T47D (cell line): ENCODE results near the gene HS3ST4.

Source experiments
- DNase-seq, 2 experiments: peaks; one replicate each; pipeline versions ENCODE4 v3.0.0 to v3.0.0-alpha.2; 2011 to 2012; ENCODE audit warnings: low read depth in 1 of 2, low spot score in 1 of 2
- JUND ChIP-seq: IDR thresholded peaks from 2 replicates; pipeline ENCODE4 v1.6.1; 2012; ENCODE audit warnings: low read depth
- in situ Hi-C: cut with HindIII; loops from 2 replicates; pipeline ENCODE4 v1.10.0; 2016; ENCODE audit warnings: low sequenced_read_pairs, low pct_unique_long_range_greater_than_20kb

Gene HS3ST4

GRCh38 chr16:25855818-25856217 is 164.1 kb downstream of the HS3ST4 start:
- DNase-seq: no peak
- in situ Hi-C loops: no loop called here
- TF ChIP-seq JUND: no peak

- DNase-seq: no peak
- no peak for TF ChIP-seq JUND
- in situ Hi-C loops: no loop called here
Observed at GRCh38 chr16:25859645-25860044, 167.9 kb downstream of the HS3ST4 start.

- no peak for TF ChIP-seq JUND
- in situ Hi-C loops: no loop called here
- DNase-seq: no peak
Observed at GRCh38 chr16:25867041-25867440, 175.3 kb downstream of the HS3ST4 start.

- DNase-seq: no peak
- in situ Hi-C loops: no loop called here
- TF ChIP-seq JUND: no peak
Observed at GRCh38 chr16:25868106-25868505, 176.3 kb downstream of the HS3ST4 start.

GRCh38 chr16:25868706-25869370 is 177.1 kb downstream of the HS3ST4 start:
- DNase-seq: no peak
- in situ Hi-C loops: no loop called here
- TF ChIP-seq JUND: no peak

- in situ Hi-C loops: no loop called here
- no peak for TF ChIP-seq JUND
- no peak for DNase-seq
Observed at GRCh38 chr16:25872369-25873070, 180.8 kb downstream of the HS3ST4 start.

GRCh38 chr16:25874196-25874595 is 182.4 kb downstream of the HS3ST4 start:
- in situ Hi-C loops: no loop called here
- no peak for DNase-seq
- TF ChIP-seq JUND: no peak

GRCh38 chr16:25875956-25876598 is 184.3 kb downstream of the HS3ST4 start:
- no peak for DNase-seq
- in situ Hi-C loops: no loop called here
- no peak for TF ChIP-seq JUND

GRCh38 chr16:25877103-25877502 is 185.3 kb downstream of the HS3ST4 start:
- DNase-seq: no peak
- in situ Hi-C loops: no loop called here
- no peak for TF ChIP-seq JUND

- in situ Hi-C loops: no loop called here
- TF ChIP-seq JUND: no peak
- DNase-seq: no peak
Observed at GRCh38 chr16:25886598-25886997, 194.8 kb downstream of the HS3ST4 start.

- TF ChIP-seq JUND: no peak
- in situ Hi-C loops: no loop called here
- no peak for DNase-seq
Observed at GRCh38 chr16:25888868-25889267, 197.1 kb downstream of the HS3ST4 start.

- in situ Hi-C loops: no loop called here
- TF ChIP-seq JUND: no peak
- DNase-seq: peak in 1 of 2 experiments; percentile 1
Observed at GRCh38 chr16:25893332-25893731, 201.6 kb downstream of the HS3ST4 start.

GRCh38 chr16:25894093-25894492 is 202.3 kb downstream of the HS3ST4 start:
- TF ChIP-seq JUND: no peak
- in situ Hi-C loops: no loop called here
- no peak for DNase-seq
